NOMO-1 treated with DMSO at 0.1 percent for 48 hours (cell line): ENCODE results near the gene OR9I1.

Source experiments
- DNase-seq: peaks from one replicate; lab custom pipeline; 2025; ENCODE audit not compliant: unreplicated experiment; lab: John Stamatoyannopoulos, UW

OR9I1 gene, protein sequence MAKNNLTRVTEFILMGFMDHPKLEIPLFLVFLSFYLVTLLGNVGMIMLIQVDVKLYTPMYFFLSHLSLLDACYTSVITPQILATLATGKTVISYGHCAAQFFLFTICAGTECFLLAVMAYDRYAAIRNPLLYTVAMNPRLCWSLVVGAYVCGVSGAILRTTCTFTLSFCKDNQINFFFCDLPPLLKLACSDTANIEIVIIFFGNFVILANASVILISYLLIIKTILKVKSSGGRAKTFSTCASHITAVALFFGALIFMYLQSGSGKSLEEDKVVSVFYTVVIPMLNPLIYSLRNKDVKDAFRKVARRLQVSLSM

DNA sequence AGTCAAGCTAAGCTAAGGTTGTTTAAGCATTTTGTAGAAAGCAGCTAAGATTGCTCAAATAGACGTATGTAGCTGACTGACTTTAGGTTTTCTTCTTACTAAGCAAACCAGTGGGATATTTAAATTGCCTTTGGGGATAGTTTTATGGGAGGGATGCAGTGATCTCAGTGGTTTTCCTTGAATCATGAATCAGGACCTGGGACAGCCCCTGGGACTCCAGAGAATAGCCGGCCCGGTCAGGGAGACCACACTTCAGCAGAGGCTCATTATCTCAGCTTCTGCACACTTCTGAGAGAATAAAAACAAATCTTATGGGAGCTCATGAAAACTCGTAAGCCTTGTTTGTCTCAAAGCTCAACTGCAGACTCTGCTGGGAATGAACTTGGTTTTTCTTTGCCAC is at the start of gene OR9I1:
OR9I1 (minus strand) TSS at position 62 of the 400 bp plus-strand sequence. CDS start 6,086 bp downstream, outside the sequence.
- no peak for DNase-seq

DNA sequence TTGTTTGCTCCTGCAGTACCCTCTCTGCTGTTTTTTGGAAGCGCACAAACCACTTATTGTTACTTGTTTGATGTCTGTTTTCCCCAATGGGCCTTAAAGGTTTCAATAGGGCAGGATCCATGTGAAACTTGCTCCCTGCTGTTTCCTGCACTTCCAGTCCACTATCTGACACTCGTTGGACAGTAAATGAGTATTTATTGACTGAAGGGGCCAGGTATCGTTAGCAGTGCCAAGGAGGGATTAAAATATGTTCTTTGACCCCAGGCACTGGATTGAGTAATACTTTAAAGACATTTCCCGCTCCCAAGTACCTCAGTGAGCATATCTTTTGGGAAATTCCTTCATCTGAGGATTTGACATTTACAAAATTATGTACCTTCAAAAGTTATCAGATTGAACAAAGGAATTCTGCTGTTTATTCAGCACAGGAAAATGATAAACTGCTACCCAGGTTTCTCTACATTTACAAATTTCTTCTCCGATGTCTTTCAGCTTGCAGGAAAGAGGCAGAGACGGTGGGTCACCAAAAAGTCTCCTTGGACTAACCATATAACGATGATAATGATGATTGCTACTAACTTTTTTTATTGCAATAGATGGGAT is 40.3 kb upstream of the OR9I1 start:
- DNase-seq, result no peak

DNA sequence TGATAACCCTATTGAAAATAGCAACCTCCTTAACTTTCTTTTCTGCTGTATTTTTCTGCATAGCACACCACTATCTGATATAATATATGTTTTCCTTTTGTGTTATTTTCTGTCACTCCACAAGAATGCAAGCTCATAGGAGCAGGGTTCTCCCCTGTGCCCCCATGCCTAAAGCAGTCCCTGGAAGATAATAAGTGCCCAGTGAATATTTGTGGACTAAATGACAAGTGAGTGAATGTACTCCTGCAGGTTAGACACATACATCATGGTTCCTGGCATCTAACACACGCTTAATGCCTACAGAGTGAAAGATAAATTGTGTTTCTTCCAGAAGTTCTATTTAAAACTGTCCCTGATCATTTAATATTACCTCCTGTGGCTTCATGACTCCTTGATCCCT is 39.7 kb upstream of the OR9I1 start:
- DNase-seq, result no peak

DNA sequence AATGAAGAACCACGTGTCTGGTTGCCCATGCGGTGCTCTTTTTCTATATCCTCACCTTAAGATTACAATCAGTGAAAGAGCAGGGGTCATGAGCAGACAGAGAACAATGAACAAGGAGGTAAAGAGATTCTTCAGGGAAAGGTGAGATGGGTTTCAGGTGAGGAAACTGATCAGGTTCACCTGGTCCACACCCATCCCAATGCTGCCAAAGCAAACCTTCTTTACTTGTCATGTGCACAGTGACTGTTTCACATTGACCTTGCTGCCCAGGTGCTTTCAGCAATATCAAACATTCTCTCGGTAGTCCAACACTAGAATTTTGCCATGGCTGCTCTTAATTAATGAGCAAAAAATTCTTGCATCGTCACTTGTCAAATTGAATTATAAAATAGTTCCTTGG is 39.1 kb upstream of the OR9I1 start:
- DNase-seq, result no peak

DNA sequence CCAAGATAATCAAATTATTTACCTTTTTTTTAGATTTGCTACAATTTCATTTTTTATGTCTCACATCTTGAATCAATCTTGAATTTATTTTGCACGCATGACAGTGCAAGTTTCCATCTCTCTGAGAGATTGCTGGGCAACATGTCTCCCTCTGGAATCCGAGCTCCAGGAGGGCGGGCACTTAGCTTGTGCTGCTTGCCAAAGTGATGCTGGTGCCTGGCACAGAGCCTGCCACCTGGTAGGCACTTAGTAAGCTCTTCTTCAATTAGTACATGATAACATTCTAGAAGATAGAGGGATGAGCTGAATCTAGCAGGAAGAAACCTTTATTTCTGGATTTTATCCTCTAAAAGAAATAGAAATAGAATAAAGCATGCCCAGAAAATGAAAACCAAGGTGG is 27.5 kb upstream of the OR9I1 start:
- no peak for DNase-seq

DNA sequence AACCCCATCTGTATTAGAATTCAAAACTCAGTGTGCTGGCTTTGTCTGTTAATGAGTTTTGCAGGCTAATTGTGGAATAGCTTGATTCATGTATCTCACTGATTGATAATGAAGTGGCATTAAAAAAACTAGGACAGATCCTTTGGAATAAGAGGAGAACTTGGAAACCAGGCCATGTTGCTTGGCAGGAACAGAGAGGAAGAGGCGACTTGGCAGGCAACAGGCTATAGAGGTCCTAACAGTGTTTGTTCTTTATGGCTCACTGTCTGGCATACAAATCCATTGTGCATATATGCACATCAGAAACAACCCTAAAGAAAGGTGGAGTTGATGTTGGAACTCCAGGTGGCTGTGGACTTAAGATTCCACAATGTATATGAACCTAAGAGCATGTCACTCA is 17.4 kb upstream of the OR9I1 start:
- DNase-seq, result no peak

DNA sequence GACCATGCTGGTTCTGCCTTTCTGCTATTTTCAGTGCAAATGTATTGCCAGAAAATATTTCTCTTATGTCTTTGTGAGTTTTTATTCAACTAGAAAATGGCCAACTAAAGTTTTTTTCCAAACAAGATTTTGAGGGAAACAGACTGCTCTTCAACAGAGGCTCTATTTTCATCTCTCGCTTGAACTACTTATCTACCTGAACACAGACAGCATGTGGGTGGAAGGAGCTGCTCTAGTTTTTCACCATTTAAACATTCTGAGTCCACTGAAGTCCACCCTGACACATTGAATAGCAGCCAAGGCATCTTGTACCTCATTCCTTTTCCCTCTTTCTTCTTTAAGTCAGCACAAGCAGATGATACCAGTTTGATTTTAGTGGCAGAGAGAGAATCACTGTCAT is 9.8 kb upstream of the OR9I1 start:
- DNase-seq, result no peak

DNA sequence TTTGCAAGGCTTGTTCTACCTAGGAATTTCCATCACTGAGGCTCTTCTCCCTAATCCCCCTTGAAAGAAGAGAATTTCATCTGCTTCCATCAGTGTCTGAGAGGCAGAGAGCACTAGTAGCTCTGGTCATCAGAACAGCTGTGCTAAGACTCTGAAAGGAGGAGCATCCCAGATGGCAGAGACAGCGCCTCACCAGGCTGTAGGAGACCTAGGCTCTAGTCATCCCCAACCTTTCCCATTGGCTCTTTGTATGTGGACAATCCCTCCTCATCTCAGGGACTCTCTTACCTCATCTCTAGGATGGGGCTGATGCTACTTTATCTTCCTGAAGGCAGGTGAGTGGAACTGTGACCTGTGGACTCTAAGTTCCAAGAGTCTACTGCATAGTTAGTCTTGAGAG is 8.8 kb upstream of the OR9I1 start:
- DNase-seq, result no peak

DNA sequence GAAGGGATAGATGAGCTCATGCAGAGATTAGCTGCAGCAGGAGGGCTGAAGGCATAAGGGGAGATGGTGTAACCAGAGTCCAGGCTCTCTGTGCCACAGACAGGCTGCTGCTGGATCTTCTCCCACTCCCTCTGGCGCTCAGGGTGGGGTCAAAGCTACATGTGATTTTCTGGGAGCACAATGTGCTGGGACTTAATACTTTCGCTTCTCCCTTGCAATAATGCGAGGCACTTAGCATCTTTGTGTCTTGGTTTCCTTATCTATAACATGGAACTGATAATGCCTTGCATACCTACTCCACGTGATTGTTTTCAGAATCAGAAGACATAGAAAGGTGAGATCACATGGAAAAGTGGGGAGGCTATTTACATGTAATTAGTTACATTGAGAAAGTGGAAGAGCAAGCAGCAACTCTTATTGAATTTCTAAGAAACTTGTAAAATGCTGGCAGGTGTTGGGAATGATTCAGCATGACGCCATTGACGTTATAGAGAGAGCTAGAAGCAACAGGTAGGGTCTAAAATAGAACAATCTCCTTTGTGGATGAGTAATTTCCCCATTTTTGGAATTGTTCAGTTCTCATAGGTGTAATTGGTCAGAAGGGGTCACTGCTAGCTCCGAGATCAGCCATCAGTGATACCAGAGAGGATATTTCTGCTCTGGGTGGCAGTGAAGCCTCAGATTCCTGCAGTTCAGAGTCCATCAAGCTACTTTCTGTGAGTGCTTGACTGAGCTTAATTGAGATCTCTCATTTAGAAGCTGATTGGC is 8.2 kb upstream of the OR9I1 start:
- no peak for DNase-seq

DNA sequence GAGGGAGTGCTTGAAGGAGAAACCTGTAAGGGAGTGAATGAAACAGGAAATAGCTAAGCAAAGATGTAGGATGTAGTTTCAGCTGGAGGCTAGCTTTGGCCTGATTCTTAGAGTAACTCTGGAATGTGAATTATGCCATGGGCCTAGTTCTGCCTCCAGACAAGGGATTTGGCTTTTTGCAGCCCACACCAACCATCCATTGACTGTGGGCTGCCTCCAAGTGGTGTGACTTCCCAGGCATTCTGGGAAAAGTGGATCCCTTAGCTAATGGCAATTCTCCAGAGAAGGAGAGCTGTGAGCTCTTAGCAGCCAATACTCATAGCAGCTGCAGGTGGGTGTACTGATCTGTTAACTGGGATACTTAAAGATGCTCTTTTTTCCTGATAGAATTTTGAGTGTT is 2.0 kb upstream of the OR9I1 start:
- no peak for DNase-seq

DNA sequence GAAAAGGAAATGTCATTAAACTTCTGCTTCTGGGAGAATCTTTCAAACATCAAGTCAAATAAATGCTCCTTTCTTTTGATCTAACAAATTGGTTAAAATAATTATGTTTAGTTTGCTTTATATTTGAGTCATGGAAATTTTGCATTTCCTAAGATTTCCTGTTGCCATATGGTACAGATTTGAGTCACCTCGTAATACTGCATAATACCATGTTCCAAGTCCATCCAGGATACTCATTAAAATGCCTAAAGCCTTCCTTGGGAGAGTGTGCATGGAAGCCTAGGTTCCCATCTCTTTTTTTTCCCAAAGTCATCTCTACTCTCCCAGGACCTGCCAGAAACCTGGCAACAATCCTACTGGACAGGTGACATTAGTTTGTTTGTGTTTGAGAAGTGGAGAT is 4.2 kb downstream of the OR9I1 start:
- no peak for DNase-seq

DNA sequence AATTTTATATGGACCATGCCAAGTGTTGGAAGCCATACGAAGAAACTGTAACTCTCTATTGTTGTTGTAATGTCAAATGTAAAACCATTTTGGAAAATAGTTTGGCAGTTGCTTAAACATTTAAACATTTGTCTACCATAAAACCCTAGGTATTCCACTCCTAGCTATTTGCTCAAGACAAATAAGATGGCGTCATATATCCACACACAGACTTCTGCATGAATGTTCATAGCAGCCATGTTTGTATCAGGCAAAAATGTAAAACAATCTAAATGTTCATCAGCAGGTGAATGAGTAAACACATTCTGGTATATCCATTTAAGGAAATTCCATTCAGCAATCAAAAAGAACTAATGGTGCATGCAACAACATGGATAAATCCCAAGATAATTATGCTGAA is 27.9 kb downstream of the OR9I1 start:
- DNase-seq, result no peak

DNA sequence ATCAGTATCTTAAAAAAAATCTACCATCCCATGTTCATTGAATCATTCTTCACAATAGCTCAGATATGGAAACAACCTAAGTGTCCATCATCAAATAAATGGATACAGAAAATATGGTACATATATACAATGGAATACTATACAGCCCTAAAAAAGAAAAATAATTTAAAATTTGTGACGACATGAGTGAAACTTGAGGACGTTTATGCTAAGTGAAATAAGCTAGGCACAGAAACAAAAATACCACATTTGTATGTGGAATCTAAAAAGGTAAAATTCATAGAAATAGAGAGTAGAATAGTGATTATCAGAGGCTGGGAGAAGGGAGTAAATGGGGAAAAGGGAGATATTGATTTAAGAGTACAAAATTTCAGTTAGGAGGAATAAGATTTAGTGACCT is 38.8 kb downstream of the OR9I1 start:
- DNase-seq, result no peak

DNA sequence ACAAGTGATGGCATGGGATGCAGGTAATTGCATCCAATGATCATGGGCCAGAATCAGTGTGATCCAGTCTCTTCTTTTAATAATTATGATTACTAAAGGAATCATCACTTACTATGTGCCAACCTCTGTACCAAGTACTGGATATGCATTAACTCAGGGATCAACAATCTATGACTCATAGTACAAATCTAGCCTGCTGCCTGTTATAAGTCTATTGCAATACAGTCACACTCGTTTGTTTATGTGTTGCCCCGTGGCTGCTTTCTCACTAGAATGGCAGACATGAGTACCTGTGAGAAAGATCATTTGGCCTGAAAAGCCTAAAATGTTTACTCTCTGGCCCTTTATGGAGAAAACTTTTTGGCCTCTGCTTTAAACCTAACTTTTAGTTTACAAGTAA is 49.5 kb downstream of the OR9I1 start:
- DNase-seq, result no peak

DNA sequence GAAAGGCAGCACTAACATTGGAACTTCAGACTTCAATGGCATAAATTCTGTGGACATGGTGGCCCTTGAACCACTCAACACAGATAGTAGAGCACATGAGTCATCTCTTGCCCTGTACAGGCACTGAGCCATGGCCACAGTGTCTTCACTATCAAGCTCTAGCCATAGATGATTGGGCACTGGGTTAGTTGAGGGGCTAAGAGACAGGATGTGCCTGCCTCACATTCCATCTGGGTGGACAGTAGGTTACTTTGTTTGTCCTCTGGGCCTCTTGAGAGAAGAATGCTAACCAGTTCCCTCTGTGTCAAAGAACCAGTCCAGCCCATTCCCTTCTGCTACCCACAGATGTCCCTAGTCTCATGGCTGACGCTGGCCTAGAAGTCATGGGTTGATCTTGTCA is 54.7 kb downstream of the OR9I1 start:
- DNase-seq, result no peak

DNA sequence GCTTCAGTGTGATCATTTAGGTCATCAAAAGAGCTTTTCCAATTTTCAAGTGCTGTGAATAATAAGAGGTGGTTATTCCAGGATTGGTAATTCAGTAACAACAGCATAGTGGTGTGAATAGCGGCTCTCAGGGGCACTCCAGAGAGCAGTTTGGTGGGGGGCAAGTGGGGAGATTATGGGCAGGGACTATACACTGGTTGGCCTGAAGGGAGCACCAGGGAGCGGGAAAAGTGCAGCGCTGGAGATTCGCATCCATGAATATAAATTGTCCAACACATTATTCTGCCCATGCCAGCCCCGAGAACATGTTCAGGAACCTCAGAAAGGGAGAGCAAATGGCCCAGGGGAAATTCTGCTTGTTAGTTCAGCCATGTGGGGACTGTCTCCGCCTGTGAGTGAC is 56.7 kb downstream of the OR9I1 start:
- no peak for DNase-seq

DNA sequence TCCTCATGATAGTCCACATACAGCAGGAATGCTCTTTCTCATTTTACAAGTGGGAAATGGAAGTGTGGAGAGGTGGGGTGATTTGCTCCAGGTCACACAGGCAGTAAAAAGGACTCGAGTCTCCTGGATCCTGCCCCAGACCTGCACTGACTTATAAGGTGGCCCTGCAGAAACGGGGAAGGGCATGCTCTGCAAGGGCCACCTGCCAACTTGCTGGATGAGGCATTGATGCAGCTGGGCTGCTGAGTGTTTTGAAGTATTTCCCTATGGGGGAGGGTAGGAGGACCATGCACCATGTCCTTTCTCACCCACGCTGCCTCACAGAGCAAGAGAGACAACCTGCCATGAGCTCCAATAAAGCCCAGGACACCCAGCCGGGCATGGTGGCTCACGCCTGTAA is 57.6 kb downstream of the OR9I1 start:
- DNase-seq, result no peak
